HT-29 (cell line): Measurements from ENCODE around the gene SLC6A19. TPM values are rescaled to one million over a fixed set of nuclear protein-coding genes. Genes with fewer than 3 reads are reported as not detected.

Experiments
- DNase-seq: peaks from one replicate; pipeline ENCODE4 v3.0.0-alpha.2; 2015; ENCODE audit warnings: low spot score
- total RNA-seq: library from RNA; depleted of rRNA; stranded (reverse); fragments of >200 nt; shearing (Covaris generic); gene quantifications from 2 replicates; pipeline ENCODE4 v1.2.3, GENCODE V29; 2014

Gene SLC6A19
- total RNA-seq, 1 experiment from 2014 or later: not detected

GRCh38 chr5:1242733-1243486 lies 41.5 kb downstream of the SLC6A19 start:
- no peak for DNase-seq

GRCh38 chr5:1243487-1244130 lies 42.2 kb downstream of the SLC6A19 start:
- no peak for DNase-seq

- no peak for DNase-seq
Measured at GRCh38 chr5:1244255-1244654, 42.9 kb downstream of the SLC6A19 start.

- peak; percentile 48 for DNase-seq
Measured at GRCh38 chr5:1244976-1245375, 43.6 kb downstream of the SLC6A19 start.

GRCh38 chr5:1245905-1246576 lies 44.6 kb downstream of the SLC6A19 start:
- DNase-seq: no peak

GRCh38 chr5:1246711-1247431 lies 45.5 kb downstream of the SLC6A19 start:
- peak; percentile 63 for DNase-seq

GRCh38 chr5:1247811-1248210 lies 46.4 kb downstream of the SLC6A19 start:
- DNase-seq: no peak

GRCh38 chr5:1249366-1250280 lies 48.2 kb downstream of the SLC6A19 start:
- DNase-seq: no peak

- no peak for DNase-seq
Measured at GRCh38 chr5:1251678-1252580, 50.5 kb downstream of the SLC6A19 start.

- DNase-seq: no peak
Measured at GRCh38 chr5:1252681-1253080, 51.3 kb downstream of the SLC6A19 start.

GRCh38 chr5:1253456-1254105 lies 52.2 kb downstream of the SLC6A19 start:
- DNase-seq: no peak

- no peak for DNase-seq
Measured at GRCh38 chr5:1254196-1254595, 52.8 kb downstream of the SLC6A19 start.

- DNase-seq: no peak
Measured at GRCh38 chr5:1255081-1255561, 53.7 kb downstream of the SLC6A19 start.

GRCh38 chr5:1256776-1257175 lies 55.4 kb downstream of the SLC6A19 start:
- DNase-seq: no peak

- no peak for DNase-seq
Measured at GRCh38 chr5:1257363-1257762, 56.0 kb downstream of the SLC6A19 start.

- no peak for DNase-seq
Measured at GRCh38 chr5:1257841-1258240, 56.4 kb downstream of the SLC6A19 start.

- DNase-seq: no peak
Measured at GRCh38 chr5:1259806-1260480, 58.5 kb downstream of the SLC6A19 start.

GRCh38 chr5:1261643-1262042 lies 60.2 kb downstream of the SLC6A19 start:
- DNase-seq: no peak

GRCh38 chr5:1262381-1262780 lies 61.0 kb downstream of the SLC6A19 start:
- no peak for DNase-seq
